ENCODE data around the gene C1QTNF12.

C1QTNF12 gene

GRCh38 chr1:1213345-1214265 lies 32.9 kb downstream of the C1QTNF12 start, which contains the start of gene TNFRSF4:
TNFRSF4 (minus strand) TSS chr1:1214153; CDS start chr1:1214127, 26 bp downstream.
- DNase-seq (ENCODE audit: low read depth in 2 of 2), result no peak

- no peak for DNase-seq (ENCODE audit: low read depth in 2 of 2)
Measured at GRCh38 chr1:1212780-1213344, 33.7 kb downstream of the C1QTNF12 start.

GRCh38 chr1:1211541-1212441 lies 34.7 kb downstream of the C1QTNF12 start:
- DNase-seq (ENCODE audit: low read depth in 2 of 2), result no peak

GRCh38 chr1:1210726-1211540 lies 35.6 kb downstream of the C1QTNF12 start:
- DNase-seq (ENCODE audit: low read depth in 2 of 2), result no peak

GRCh38 chr1:1208713-1209433 lies 37.6 kb downstream of the C1QTNF12 start:
- no peak for DNase-seq (ENCODE audit: low read depth in 2 of 2)

- no peak for DNase-seq (ENCODE audit: low read depth in 2 of 2)
Measured at GRCh38 chr1:1207571-1207892, 39.0 kb downstream of the C1QTNF12 start.

- DNase-seq (ENCODE audit: low read depth in 2 of 2), result no peak
Measured at GRCh38 chr1:1206966-1207531, 39.5 kb downstream of the C1QTNF12 start.

- no peak for DNase-seq (ENCODE audit: low read depth in 2 of 2)
Measured at GRCh38 chr1:1206376-1206965, 40.1 kb downstream of the C1QTNF12 start, which contains the start of gene TNFRSF18. TNFRSF18 (minus strand) TSS chr1:1206592; CDS start chr1:1206571, 21 bp downstream.

- DNase-seq (ENCODE audit: low read depth in 2 of 2), result no peak
Measured at GRCh38 chr1:1205769-1206375, 40.6 kb downstream of the C1QTNF12 start.

- no peak for DNase-seq (ENCODE audit: low read depth in 2 of 2)
Measured at GRCh38 chr1:1204998-1205768, 41.3 kb downstream of the C1QTNF12 start.

- no peak for DNase-seq (ENCODE audit: low read depth in 2 of 2)
Measured at GRCh38 chr1:1204425-1204920, 42.0 kb downstream of the C1QTNF12 start.

- DNase-seq (ENCODE audit: low read depth in 2 of 2), result no peak
Measured at GRCh38 chr1:1203561-1204424, 42.7 kb downstream of the C1QTNF12 start.

- DNase-seq (ENCODE audit: low read depth in 2 of 2), result no peak
Measured at GRCh38 chr1:1202831-1203560, 43.5 kb downstream of the C1QTNF12 start.

- DNase-seq (ENCODE audit: low read depth in 2 of 2), result peak; percentile 70 to 75
Measured at GRCh38 chr1:1200876-1201810, 45.4 kb downstream of the C1QTNF12 start.

Data from stimulated activated CD8-positive, alpha-beta memory T cell treated with anti-CD3 and anti-CD28 coated beads, Interleukin-7, amount 100 ng/mL, for 1 hour (primary cell).